NT2/D1 (cell line): ENCODE results near the gene SLC5A10.
"Not testable (repeated sequence)": the region's sequence is repeated elsewhere in the genome, so short reads cannot be mapped to it uniquely, and the experiment has no call there.

Experiments used
- SUZ12 ChIP-seq: IDR thresholded peaks from 2 replicates; pipeline ENCODE4 v1.6.1; 2011; ENCODE audit not compliant: insufficient read length, insufficient read depth; ENCODE audit errors: extremely low read depth
- YY1 ChIP-seq: IDR thresholded peaks from 2 replicates; pipeline ENCODE4 v1.6.1; 2011; ENCODE audit not compliant: insufficient read length, insufficient read depth
- ZNF274 ChIP-seq: IDR thresholded peaks from 2 replicates; pipeline ENCODE4 v1.6.1; 2011; ENCODE audit warnings: mild to moderate bottlenecking, low read depth, low read length

DNA sequence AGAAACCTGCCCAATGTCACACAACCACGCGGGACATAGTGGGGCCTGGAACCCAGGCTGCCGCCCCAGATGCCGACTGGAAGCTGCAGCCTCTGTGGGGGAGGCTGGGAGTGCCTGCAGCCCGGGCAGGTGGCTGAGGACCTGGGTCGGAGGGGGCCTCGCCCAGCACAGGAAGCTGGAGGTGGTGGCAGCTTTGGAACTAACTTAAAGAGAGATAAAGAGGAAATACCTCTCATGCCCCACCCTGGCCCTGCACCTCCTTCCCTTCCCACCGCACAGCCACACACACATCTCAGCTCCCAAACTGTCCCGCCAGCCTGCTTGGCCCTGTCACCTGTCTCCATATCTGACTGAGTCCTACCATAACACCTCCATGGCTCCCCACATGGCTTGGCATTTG is 88.4 kb downstream of the SLC5A10 start:
- not testable (repeated sequence) for TF ChIP-seq ZNF274, YY1, SUZ12
